ENCODE measurements around the gene MMP1.

Gene MMP1

GRCh38 chr11:102798012-102798746, at the start of gene MMP1:
TSS of gene MMP1 (minus strand) at chr11:102798160. CDS start at chr11:102798092, 68 bp downstream.
- DNase-seq (ENCODE audit: low read depth, low spot score) = no peak
- peak within 1 kb of the TSS; percentile 51 for H3K27ac ChIP-seq

GRCh38 chr11:102846292-102846691, 48.3 kb upstream of the MMP1 start:
- no peak for DNase-seq (ENCODE audit: low read depth, low spot score)
- no peak overlapping the region for H3K27ac ChIP-seq

- DNase-seq (ENCODE audit: low read depth, low spot score) = no peak
- peak within 1 kb of the TSS; percentile 4 for H3K27ac ChIP-seq
Measured at GRCh38 chr11:102843489-102843888, 45.5 kb upstream of the MMP1 start, which contains the start of gene MMP3. TSS of gene MMP3 (minus strand) at chr11:102843609. CDS start at chr11:102843546, 63 bp downstream.

GRCh38 chr11:102842930-102843329, 45.0 kb upstream of the MMP1 start:
- H3K27ac ChIP-seq = no peak overlapping the region
- DNase-seq (ENCODE audit: low read depth, low spot score) = no peak

- no peak overlapping the region for H3K27ac ChIP-seq
- no peak for DNase-seq (ENCODE audit: low read depth, low spot score)
Measured at GRCh38 chr11:102840018-102840417, 42.1 kb upstream of the MMP1 start.

GRCh38 chr11:102837646-102838045, 39.7 kb upstream of the MMP1 start:
- no peak for DNase-seq (ENCODE audit: low read depth, low spot score)
- no peak overlapping the region for H3K27ac ChIP-seq

GRCh38 chr11:102837156-102837555, 39.2 kb upstream of the MMP1 start:
- no peak for DNase-seq (ENCODE audit: low read depth, low spot score)
- no peak overlapping the region for H3K27ac ChIP-seq

- peak overlapping the region; percentile 12 for H3K27ac ChIP-seq
- DNase-seq (ENCODE audit: low read depth, low spot score) = no peak
Measured at GRCh38 chr11:102836290-102836875, 38.4 kb upstream of the MMP1 start.

GRCh38 chr11:102833731-102834130, 35.8 kb upstream of the MMP1 start:
- H3K27ac ChIP-seq = no peak overlapping the region
- DNase-seq (ENCODE audit: low read depth, low spot score) = no peak

- H3K27ac ChIP-seq = no peak overlapping the region
- DNase-seq (ENCODE audit: low read depth, low spot score) = no peak
Measured at GRCh38 chr11:102832612-102833011, 34.7 kb upstream of the MMP1 start.

- no peak overlapping the region for H3K27ac ChIP-seq
- no peak for DNase-seq (ENCODE audit: low read depth, low spot score)
Measured at GRCh38 chr11:102831489-102832440, 33.8 kb upstream of the MMP1 start.

GRCh38 chr11:102831128-102831488, 33.1 kb upstream of the MMP1 start:
- DNase-seq (ENCODE audit: low read depth, low spot score) = no peak
- H3K27ac ChIP-seq = no peak overlapping the region

GRCh38 chr11:102830001-102830727, 32.2 kb upstream of the MMP1 start:
- DNase-seq (ENCODE audit: low read depth, low spot score) = no peak
- H3K27ac ChIP-seq = peak overlapping the region; percentile 70

GRCh38 chr11:102829316-102830000, 31.5 kb upstream of the MMP1 start:
- DNase-seq (ENCODE audit: low read depth, low spot score) = no peak
- peak overlapping the region; percentile 70 for H3K27ac ChIP-seq

GRCh38 chr11:102824556-102824955, 26.6 kb upstream of the MMP1 start:
- H3K27ac ChIP-seq = no peak overlapping the region
- DNase-seq (ENCODE audit: low read depth, low spot score) = no peak

GRCh38 chr11:102819491-102819890, 21.5 kb upstream of the MMP1 start:
- no peak overlapping the region for H3K27ac ChIP-seq
- DNase-seq (ENCODE audit: low read depth, low spot score) = no peak

GRCh38 chr11:102813484-102813883, 15.5 kb upstream of the MMP1 start:
- DNase-seq (ENCODE audit: low read depth, low spot score) = no peak
- H3K27ac ChIP-seq = no peak overlapping the region

- H3K27ac ChIP-seq = no peak overlapping the region
- DNase-seq (ENCODE audit: low read depth, low spot score) = no peak
Measured at GRCh38 chr11:102812188-102812587, 14.2 kb upstream of the MMP1 start.

- H3K27ac ChIP-seq = no peak overlapping the region
Measured at GRCh38 chr11:102810950-102811660, 13.1 kb upstream of the MMP1 start.

More at GRCh38 chr11:102810950-102811660, 13.1 kb upstream of the MMP1 start:
- no peak for DNase-seq (ENCODE audit: low read depth, low spot score)
